ENCODE data around the gene AUTS2.

GRCh38 chr7:70420381-70420662 is 822.0 kb downstream of the AUTS2 start:
- TF ChIP-seq, protein P1, sequence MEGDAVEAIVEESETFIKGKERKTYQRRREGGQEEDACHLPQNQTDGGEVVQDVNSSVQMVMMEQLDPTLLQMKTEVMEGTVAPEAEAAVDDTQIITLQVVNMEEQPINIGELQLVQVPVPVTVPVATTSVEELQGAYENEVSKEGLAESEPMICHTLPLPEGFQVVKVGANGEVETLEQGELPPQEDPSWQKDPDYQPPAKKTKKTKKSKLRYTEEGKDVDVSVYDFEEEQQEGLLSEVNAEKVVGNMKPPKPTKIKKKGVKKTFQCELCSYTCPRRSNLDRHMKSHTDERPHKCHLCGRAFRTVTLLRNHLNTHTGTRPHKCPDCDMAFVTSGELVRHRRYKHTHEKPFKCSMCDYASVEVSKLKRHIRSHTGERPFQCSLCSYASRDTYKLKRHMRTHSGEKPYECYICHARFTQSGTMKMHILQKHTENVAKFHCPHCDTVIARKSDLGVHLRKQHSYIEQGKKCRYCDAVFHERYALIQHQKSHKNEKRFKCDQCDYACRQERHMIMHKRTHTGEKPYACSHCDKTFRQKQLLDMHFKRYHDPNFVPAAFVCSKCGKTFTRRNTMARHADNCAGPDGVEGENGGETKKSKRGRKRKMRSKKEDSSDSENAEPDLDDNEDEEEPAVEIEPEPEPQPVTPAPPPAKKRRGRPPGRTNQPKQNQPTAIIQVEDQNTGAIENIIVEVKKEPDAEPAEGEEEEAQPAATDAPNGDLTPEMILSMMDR (IDR thresholded peaks at IDR 0.05 in 8 of 11, conservative IDR thresholded peaks at IDR 0.05 in 3 of 11): no peak
- TF ChIP-seq POLR2AphosphoS5 (IDR thresholded peaks at IDR 0.05): no peak

All from spleen (tissue), 7 donors.